A549 (cell line): ENCODE results near the gene TMTC2. TPM values are rescaled to one million over a fixed set of nuclear protein-coding genes. Genes with fewer than 3 reads are reported as not detected.

Experiments used
- ATAC-seq, 2 experiments: fragments of 200-7000 bp in 1 of 2; fragments of >200 bp in 1 of 2; cut with Nextera tagmentation in 1 of 2; cut with Tn5 transposase in 1 of 2; 3 replicates each; pipeline versions ENCODE4 v1.8.0 to v1.9.1; 2018 to 2020; ENCODE audit warnings: mild to moderate bottlenecking in 1 of 2, moderate library complexity in 1 of 2
- CTCF ChIA-PET: fragments of 300-600 bp; sonication (Branson Sonifier 250); formaldehyde crosslinking; extraction: SDS; loops from one replicate; lab custom pipeline; 2021; ENCODE audit warnings: antibody characterized with exemption, inconsistent platforms; lab: Yijun Ruan, JAX
- POLR2A ChIA-PET: fragments of 350-600 bp; formaldehyde crosslinking; extraction: SDS; loops from one replicate; lab custom pipeline; 2021; ENCODE audit warnings: antibody characterized with exemption, inconsistent platforms; lab: Yijun Ruan, JAX
- DNase-seq, 2 experiments: peaks; one replicate each; pipeline versions ENCODE4 v3.0.0 to v3.0.0-alpha.2; 2011 to 2016; ENCODE audit warnings: low read depth in 1 of 2, low spot score in 1 of 2
- FAIRE-seq: peaks from 2 replicates; lab custom pipeline; 2011; peaks lifted over from hg19 to GRCh38; lab: Jason Lieb, UNC
- H3K27ac ChIP-seq, 2 experiments: fragments of >200 bp; sonication (Bioruptor Twin); formaldehyde crosslinking; 3 replicates each; pipeline ENCODE4 v1.5.1; 2016 to 2017
- H3K4me1 ChIP-seq: fragments of >200 bp; sonication (Bioruptor Twin); formaldehyde crosslinking; 3 replicates; pipeline ENCODE4 v1.6.1; 2016
- H3K4me2 ChIP-seq: fragments of >200 bp; sonication (Bioruptor Twin); formaldehyde crosslinking; 3 replicates; pipeline ENCODE4 v1.6.1; 2016
- H3K4me3 ChIP-seq: fragments of >200 bp; sonication (Bioruptor Twin); formaldehyde crosslinking; 3 replicates; pipeline ENCODE4 v1.5.1; 2016
- H3K9me3 ChIP-seq: fragments of >200 bp; sonication (Bioruptor Twin); formaldehyde crosslinking; 3 replicates; pipeline ENCODE4 v1.6.1; 2016
- BCL3 ChIP-seq: fragments of >200 bp; sonication (Bioruptor Twin); formaldehyde crosslinking; IDR thresholded peaks from 3 replicates; pipeline ENCODE4 v1.6.1; 2016
- CBX8 ChIP-seq: fragments of 200-600 bp; sonication (generic); IDR thresholded peaks from 2 replicates; pipeline ENCODE4 v1.6.1; 2016
- CEBPB ChIP-seq, 2 experiments: fragments of >200 bp in 1 of 2; sonication (Bioruptor Twin) in 1 of 2; formaldehyde crosslinking in 1 of 2; IDR thresholded peaks; 2 replicates each; pipeline ENCODE4 v1.6.1; 2012 to 2016
- EHMT2 ChIP-seq: fragments of 200-600 bp; sonication (generic); IDR thresholded peaks from 2 replicates; pipeline ENCODE4 v1.6.1; 2016; ENCODE audit warnings: antibody characterized with exemption, low read depth, mild to moderate bottlenecking, moderate library complexity
- ELK1 ChIP-seq: fragments of 150-350 bp; IDR thresholded peaks from 2 replicates; pipeline ENCODE4 v1.6.1; 2014; ENCODE audit warnings: low read depth, mild to moderate bottlenecking, low read length
- ESRRA ChIP-seq: fragments of 150-350 bp; IDR thresholded peaks from 2 replicates; pipeline ENCODE4 v1.6.1; 2014; ENCODE audit warnings: mild to moderate bottlenecking, low read length, borderline replicate concordance
- FOSB ChIP-seq: fragments of 250-450 bp; sonication (Bioruptor Pico); IDR thresholded peaks from 2 replicates; pipeline ENCODE4 v1.5.0; 2020; ENCODE audit warnings: mild to moderate bottlenecking, moderate library complexity
- FOSL2 ChIP-seq, 2 experiments: fragments of 450-650 bp in 1 of 2; fragments of >200 bp in 1 of 2; sonication (Bioruptor Twin) in 1 of 2; formaldehyde crosslinking; IDR thresholded peaks; 2 replicates each; pipeline versions ENCODE4 v1.5.0 to v1.6.1; 2016 to 2020; ENCODE audit warnings: mild to moderate bottlenecking in 1 of 2, moderate library complexity in 1 of 2
- HEYL ChIP-seq: fragments of 250-450 bp; sonication (Bioruptor Pico); IDR thresholded peaks from 2 replicates; pipeline ENCODE4 v1.8.0; 2021; ENCODE audit warnings: mild to moderate bottlenecking, moderate library complexity
- HOXB13 ChIP-seq: fragments of 250-450 bp; sonication (Bioruptor Pico); IDR thresholded peaks from 2 replicates; pipeline ENCODE4 v1.5.0; 2020; ENCODE audit warnings: low read depth, mild to moderate bottlenecking, moderate library complexity
- KDM5A ChIP-seq: fragments of 200-600 bp; sonication (generic); IDR thresholded peaks from 2 replicates; pipeline ENCODE4 v1.6.1; 2016; ENCODE audit warnings: antibody characterized with exemption, mild to moderate bottlenecking
- MAZ ChIP-seq: fragments of 150-350 bp; IDR thresholded peaks from 2 replicates; pipeline ENCODE4 v1.6.1; 2014; ENCODE audit warnings: antibody characterized with exemption, low read depth, low read length, borderline replicate concordance
- NR3C1 ChIP-seq: fragments of >200 bp; sonication (Bioruptor Twin); formaldehyde crosslinking; IDR thresholded peaks from 3 replicates; pipeline ENCODE4 v1.6.1; 2017
- PBX3 ChIP-seq: IDR thresholded peaks from 2 replicates; pipeline ENCODE4 v1.6.1; 2012
- POLR2A ChIP-seq: IDR thresholded peaks from 2 replicates; pipeline ENCODE4 v1.6.1; 2012; ENCODE audit warnings: mild to moderate bottlenecking, low read length
- POLR2AphosphoS2 ChIP-seq: conservative IDR thresholded peaks from 2 replicates; pipeline ENCODE4 v1.6.1; 2012; ENCODE audit warnings: low read length, improper control_type of control experiment, inconsistent platforms
- RCOR1 ChIP-seq: fragments of 150-350 bp; IDR thresholded peaks from 2 replicates; pipeline ENCODE4 v1.6.1; 2014; ENCODE audit warnings: antibody characterized with exemption, low read length, low read depth
- REST ChIP-seq: fragments of 200-600 bp; sonication (generic); IDR thresholded peaks from 2 replicates; pipeline ENCODE4 v1.6.1; 2016; ENCODE audit warnings: antibody characterized with exemption, mild to moderate bottlenecking, moderate library complexity
- RNF2 ChIP-seq: fragments of 200-600 bp; sonication (generic); IDR thresholded peaks from 2 replicates; pipeline ENCODE4 v1.6.1; 2016; ENCODE audit warnings: low read depth, mild to moderate bottlenecking, antibody characterized with exemption, moderate library complexity, borderline replicate concordance
- SMC3 ChIP-seq: fragments of >200 bp; sonication (Bioruptor Twin); formaldehyde crosslinking; IDR thresholded peaks from 3 replicates; pipeline ENCODE4 v1.6.1; 2018; ENCODE audit warnings: inconsistent platforms
- TFCP2L1 ChIP-seq: fragments of 250-450 bp; sonication (Bioruptor Pico); IDR thresholded peaks from 2 replicates; pipeline ENCODE4 v1.5.0; 2021; ENCODE audit warnings: mild to moderate bottlenecking
- TP53 ChIP-seq: fragments of 250-450 bp; sonication (Bioruptor Pico); IDR thresholded peaks from 2 replicates; pipeline ENCODE4 v1.5.0; 2021; ENCODE audit warnings: mild to moderate bottlenecking, moderate library complexity
- USF2 ChIP-seq: fragments of 450-650 bp; IDR thresholded peaks from 2 replicates; pipeline ENCODE4 v1.6.1; 2014; ENCODE audit warnings: antibody characterized with exemption
- ZNF302 ChIP-seq: fragments of 250-450 bp; sonication (Bioruptor Pico); IDR thresholded peaks from 2 replicates; pipeline ENCODE4 v1.9.0; 2021; ENCODE audit warnings: inconsistent platforms, mild to moderate bottlenecking, moderate library complexity
- ZSCAN20 ChIP-seq: fragments of 250-450 bp; sonication (Bioruptor Pico); IDR thresholded peaks from 2 replicates; pipeline ENCODE4 v1.8.0; 2022; ENCODE audit warnings: mild to moderate bottlenecking, moderate library complexity
- WGBS: methylation state at CpG from one replicate; pipeline ENCODE4 v1.1.6; 2017; ENCODE audit errors: missing lambda C conversion rate; 5-methylcytosine and 5-hydroxymethylcytosine counted together
- polyA plus RNA-seq, 4 experiments: library from polyadenylated mRNA; depleted of rRNA in 3 of 4; stranded (reverse); fragments of >200 nt; fragmentation: RNase III in 1 of 4; extraction: RNeasy Plus Mini Kit Qiagen cat#74134 plus additional on column Dnase treatment in 1 of 4; gene quantifications; 2 replicates in 3 of 4; 3 replicates in 1 of 4; pipeline ENCODE4 v1.2.3, GENCODE V29; 2011 to 2017

The TMTC2 gene
- polyA plus RNA-seq, 2 of the 4 experiments (the other 2 are of a cell fraction): 1.8 to 5.3 TPM

- TF ChIP-seq POLR2AphosphoS2 (no peak), TFCP2L1 (CRISPR knock-in tag) (no peak), KDM5A (no peak), CEBPB (IDR thresholded peaks at IDR 0.05) (no peak), RNF2 (no peak), PBX3 (no peak), HEYL (CRISPR knock-in tag) (no peak), ESRRA (no peak), RCOR1 (no peak), ZSCAN20 (no peak)
- TF ChIP-seq, all 56 proteins: peak for 0
- CTCF ChIA-PET: interaction anchor here (0.9 kb wide), 1 partner anchor 18 kb away, joined by 3 read pairs; no protein-coding TSS in a partner anchor
- Histone ChIP-seq H3K9me3 (no peaks in the 10 kb centered on the region), H3K4me2 (no peak overlapping the region), H3K4me1 (peaks cover 8% of the 10 kb centered on the region; the same call in 1 of the 3 replicates), H3K27ac (no peak overlapping the region), H3K4me3 (no peak overlapping the region)
- DNase-seq: no peak
- no peak for FAIRE-seq
- WGBS: 67% methylated on average over 1 of the region's 1 CpG
- POLR2A ChIA-PET: no interaction called here
- ATAC-seq: no peak
Observed at GRCh38 chr12:82838827-82839226, 152.1 kb downstream of the TMTC2 start.

GRCh38 chr12:82839796-82840195, 153.1 kb downstream of the TMTC2 start:
- H3K4me2 ChIP-seq: no peak overlapping the region
- WGBS: 56% methylated on average over 4 of the region's 4 CpGs
- TF ChIP-seq NR3C1 (no peak), KDM5A (no peak), RNF2 (no peak), HOXB13 (CRISPR knock-in tag) (no peak), EHMT2 (no peak), TP53 (CRISPR knock-in tag) (no peak), FOSB (CRISPR knock-in tag) (no peak), CEBPB (IDR thresholded peaks at IDR 0.05) (no peak), SMC3 (no peak), REST (no peak), BCL3 (no peak), CBX8 (no peak), ELK1 (no peak), POLR2A (no peak), USF2 (no peak), MAZ (no peak), PBX3 (no peak), RCOR1 (no peak), FOSL2 (IDR thresholded peaks at IDR 0.05) (no peak), FOSL2 (CRISPR knock-in tag; IDR thresholded peaks at IDR 0.05) (no peak), ZNF302 (CRISPR knock-in tag) (no peak)
- ChIA-PET POLR2A (no interaction called here), CTCF (no interaction called here)
- H3K9me3 ChIP-seq: no peaks in the 10 kb centered on the region
- no peak overlapping the region for H3K4me3 ChIP-seq
- DNase-seq (no peak), ATAC-seq (no peak), FAIRE-seq (no peak)
- peaks cover 7% of the 10 kb centered on the region; the same call in 1 of the 3 replicates for H3K4me1 ChIP-seq
- no peak overlapping the region for H3K27ac ChIP-seq
